Measurements from ENCODE around the gene ANKH.

ANKH gene

DNA sequence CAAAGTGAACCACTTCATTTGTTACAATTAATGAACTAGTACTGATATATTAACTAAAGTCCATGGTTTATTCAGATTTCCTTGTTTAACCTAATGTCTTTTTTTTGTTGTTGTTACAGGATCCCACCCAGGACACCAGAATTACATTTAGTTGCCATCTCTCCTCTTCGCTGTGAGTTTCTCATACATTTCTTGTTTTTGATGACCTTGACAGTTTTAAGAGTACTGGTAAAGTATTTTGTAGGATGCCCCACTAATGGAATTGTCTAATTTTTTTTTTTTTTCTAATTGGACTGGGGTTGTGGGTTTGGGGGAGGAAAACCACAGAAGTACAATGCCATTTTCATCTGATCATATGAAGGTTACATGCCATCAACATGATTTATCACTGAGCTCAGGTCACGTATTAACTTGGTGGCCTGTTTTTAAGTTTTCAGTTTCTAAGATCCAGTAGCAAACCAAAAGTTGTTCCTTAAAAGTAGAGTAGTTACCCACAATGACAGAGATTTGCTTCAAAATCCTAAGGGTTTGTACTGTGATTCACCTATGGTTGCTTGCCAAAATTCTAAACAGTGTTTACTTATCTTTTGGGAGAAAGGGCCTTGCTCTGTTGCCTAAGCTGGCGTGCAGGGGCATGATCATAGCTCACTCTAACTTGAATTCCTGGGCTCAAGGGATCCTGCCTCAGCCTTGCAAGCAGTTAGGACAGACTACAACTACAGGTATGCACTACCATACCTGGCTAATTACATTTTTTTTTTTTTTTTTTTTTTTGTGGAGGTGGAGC is 211.6 kb downstream of the ANKH start:
- DNase-seq = no peak

DNA sequence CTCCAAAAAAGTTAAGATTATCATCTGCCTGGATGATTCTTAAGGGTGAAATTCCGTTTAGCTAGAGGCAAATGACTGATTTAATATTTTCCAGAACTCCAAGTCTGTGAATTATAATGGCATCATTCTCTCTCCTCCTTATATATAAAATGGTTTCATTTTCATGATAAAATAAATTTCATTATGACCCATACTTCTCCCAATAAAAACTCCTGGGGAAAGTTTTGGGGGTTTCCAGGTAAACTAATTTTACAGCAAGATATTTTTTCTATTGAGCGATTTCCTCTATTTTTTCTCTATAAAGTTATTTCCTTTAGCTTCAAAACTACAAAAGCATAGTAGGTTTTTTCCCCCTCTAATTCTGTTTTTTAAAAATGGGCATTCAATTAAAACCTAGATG is 214.7 kb downstream of the ANKH start:
- no peak for DNase-seq

DNA sequence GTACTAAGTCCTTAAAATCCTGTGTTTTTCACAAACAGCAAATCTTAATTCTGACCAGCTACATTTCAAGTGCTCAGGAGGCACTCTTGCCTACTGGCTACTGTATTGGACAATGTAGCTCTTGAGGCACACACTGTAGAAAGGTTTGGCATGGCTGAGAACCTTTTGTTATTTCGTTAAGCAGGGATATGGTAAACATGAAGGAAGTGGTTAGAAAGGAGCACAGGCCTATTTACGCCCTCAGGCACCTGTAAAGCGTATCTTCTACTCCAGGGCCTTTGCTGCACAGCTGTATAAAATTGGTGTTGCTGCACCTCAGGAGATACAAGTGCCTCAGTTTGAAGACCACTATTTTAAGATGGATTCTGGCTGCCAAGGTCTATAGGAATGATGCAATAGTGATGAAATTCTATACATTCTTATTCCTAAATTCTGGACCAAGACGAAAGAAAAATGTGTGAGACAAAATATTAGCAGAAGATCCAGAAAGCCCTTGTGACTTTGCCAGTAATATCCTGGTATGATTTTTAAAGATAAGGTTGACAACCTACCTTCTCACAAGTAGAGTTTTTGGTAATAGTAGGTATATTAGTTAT is 216.3 kb downstream of the ANKH start:
- peak; percentile 11 for DNase-seq
